Endothelial cell of umbilical vein (primary cell): ENCODE results near the gene HSH2D. TPM values are rescaled to one million over a fixed set of nuclear protein-coding genes. Genes with fewer than 3 reads are reported as not detected.

Source experiments
- BruUV-seq: library from RNA; stranded (reverse); fragments of 400-500 nt; replicated peaks from 2 replicates; lab custom pipeline; 2021; lab: Mats Ljungman, UMichigan
- CTCF ChIA-PET: fragments of 300-600, 350-600 bp; sonication (Branson Sonifier 250); formaldehyde crosslinking; loops from one replicate; lab custom pipeline; 2021; ENCODE audit warnings: antibody characterized with exemption, inconsistent platforms; lab: Charles Lee
- POLR2A ChIA-PET: fragments of 300-600, 350-600 bp; sonication (Branson Sonifier 250); formaldehyde crosslinking; loops from one replicate; lab custom pipeline; 2021; ENCODE audit warnings: antibody characterized with exemption, inconsistent platforms; lab: Charles Lee
- DNase-seq: peaks from one replicate; pipeline ENCODE4 v3.0.0-alpha.2; 2011; ENCODE audit warnings: low read depth, low spot score
- FAIRE-seq: peaks from 2 replicates; lab custom pipeline; 2011; peaks lifted over from hg19 to GRCh38; lab: Jason Lieb, UNC
- H2AFZ ChIP-seq: 2 replicates; pipeline ENCODE4 v1.6.0; 2012; ENCODE audit warnings: low read depth, low read length, control low read depth, inconsistent platforms
- H3K27ac ChIP-seq: 2 replicates; pipeline ENCODE4 v1.5.1; 2011; ENCODE audit warnings: low read depth, mild to moderate bottlenecking, control low read depth, low read length, moderate library complexity; ENCODE audit not compliant: insufficient read depth
- H3K27me3 ChIP-seq, 2 experiments: 2 replicates each; pipeline versions ENCODE4 v1.6.0 to v1.6.1; 2011; ENCODE audit warnings: low read length in 2 of 2, mixed read lengths in 1 of 2; ENCODE audit not compliant: control insufficient read depth in 2 of 2, insufficient read depth in 2 of 2
- H3K36me3 ChIP-seq, 2 experiments: 2 replicates in 1 of 2; 3 replicates in 1 of 2; pipeline ENCODE4 v1.5.1; 2011; ENCODE audit warnings: low read length in 2 of 2, mild to moderate bottlenecking in 1 of 2, moderate library complexity in 1 of 2; ENCODE audit not compliant: control insufficient read depth in 2 of 2, insufficient read depth in 2 of 2; ENCODE audit errors: extremely low read depth in 1 of 2
- H3K4me1 ChIP-seq: 3 replicates; pipeline ENCODE4 v1.5.1; 2011; ENCODE audit warnings: mild to moderate bottlenecking, low read length; ENCODE audit not compliant: control insufficient read depth, insufficient read depth; ENCODE audit errors: extremely low read depth
- H3K4me2 ChIP-seq: 2 replicates; pipeline ENCODE4 v1.6.1; 2011; ENCODE audit warnings: low read length, control low read depth, mixed read lengths; ENCODE audit not compliant: insufficient read depth
- H3K4me3 ChIP-seq, 3 experiments: fragments of 200-600 bp in 1 of 3; sonication (generic), shearing (Covaris generic) in 1 of 3; replicated peaks in 1 of 3; 2 replicates each; pipeline ENCODE4 v1.5.1; 2011 to 2016; ENCODE audit warnings: control low read depth in 3 of 3, low read length in 3 of 3, mild to moderate bottlenecking in 2 of 3, inconsistent platforms in 1 of 3, low read depth in 1 of 3, moderate library complexity in 1 of 3; ENCODE audit not compliant: insufficient read depth in 1 of 3
- H3K79me2 ChIP-seq: 2 replicates; pipeline ENCODE4 v1.6.0; 2012; ENCODE audit warnings: low read length, inconsistent platforms; ENCODE audit not compliant: control insufficient read depth, insufficient read depth
- H3K9ac ChIP-seq: replicated peaks from 2 replicates; pipeline ENCODE3; 2011; ENCODE audit warnings: low read length, control low read depth; ENCODE audit not compliant: insufficient read depth; ENCODE audit errors: extremely low read depth
- H3K9me1 ChIP-seq: replicated peaks from 3 replicates; pipeline ENCODE4 v1.6.0; 2011; ENCODE audit warnings: mild to moderate bottlenecking, low read length; ENCODE audit not compliant: control insufficient read depth, insufficient read depth; ENCODE audit errors: extremely low read depth
- H3K9me3 ChIP-seq: replicated peaks from 2 replicates; pipeline ENCODE4 v1.5.1; 2012; ENCODE audit warnings: low read length, inconsistent platforms; ENCODE audit not compliant: control insufficient read depth, insufficient read depth
- H4K20me1 ChIP-seq: replicated peaks from 2 replicates; pipeline ENCODE3; 2011; ENCODE audit warnings: mild to moderate bottlenecking, low read length; ENCODE audit not compliant: control insufficient read depth, insufficient read depth; ENCODE audit errors: extremely low read depth
- EZH2 ChIP-seq: IDR thresholded peaks from 2 replicates; pipeline ENCODE4 v1.6.1; 2012; ENCODE audit warnings: borderline replicate concordance, low read depth, mild to moderate bottlenecking, moderate library complexity, low read length, inconsistent platforms; ENCODE audit not compliant: severe bottlenecking
- FOS ChIP-seq: IDR thresholded peaks from 2 replicates; pipeline ENCODE4 v1.6.1; 2011; ENCODE audit warnings: mild to moderate bottlenecking, low read length, moderate library complexity, borderline replicate concordance; ENCODE audit not compliant: insufficient read depth
- GATA2 ChIP-seq: IDR thresholded peaks from 2 replicates; pipeline ENCODE4 v1.7.0; 2011; ENCODE audit warnings: low read depth, mild to moderate bottlenecking, moderate library complexity, mixed read lengths, low read length; ENCODE audit not compliant: insufficient read length, insufficient read depth
- JUN ChIP-seq: IDR thresholded peaks from 2 replicates; pipeline ENCODE4 v1.6.1; 2011; ENCODE audit warnings: borderline replicate concordance, low read depth; ENCODE audit not compliant: insufficient read length, insufficient read depth
- MAX ChIP-seq: IDR thresholded peaks from 2 replicates; pipeline ENCODE4 v1.6.1; 2011; ENCODE audit not compliant: insufficient read depth, insufficient read length
- MYC ChIP-seq: IDR thresholded peaks from one replicate; pipeline ENCODE4 v1.6.1; 2011; ENCODE audit warnings: mild to moderate bottlenecking, low read depth, low read length
- POLR2A ChIP-seq: IDR thresholded peaks from 2 replicates; pipeline ENCODE4 v1.6.1; 2012; ENCODE audit warnings: low read depth, mild to moderate bottlenecking, control low read depth, low read length
- POLR2AphosphoS5 ChIP-seq: IDR thresholded peaks from 2 replicates; pipeline ENCODE4 v1.6.1; 2012; ENCODE audit warnings: low read depth, mild to moderate bottlenecking, control low read depth, low read length, moderate library complexity; ENCODE audit not compliant: insufficient read depth
- dilution Hi-C: fragments of 300-500 bp; cut with MboI; formaldehyde crosslinking; loops from one replicate; pipeline ENCODE4 v1.15.0; 2019; ENCODE audit warnings: low sequenced_read_pairs; ENCODE audit not compliant: extremely low pct_ligation_motif_present
- intact Hi-C: fragments of 100-400 bp; cut with micrococcal nuclease; formaldehyde crosslinking; loops from one replicate; pipeline ENCODE4 v1.10.0; 2022
- polyA plus RNA-seq, 4 experiments: library from polyadenylated mRNA; depleted of rRNA in 3 of 4; stranded (reverse) in 3 of 4; unstranded in 1 of 4; fragments of >200 nt; gene quantifications; 2 replicates each; pipeline versions ENCODE4 v1.2.1 to v1.2.3, GENCODE V29; 2011 to 2012; ENCODE audit warnings: missing spikeins in 1 of 4
- total RNA-seq: library from RNA; stranded (reverse); gene quantifications from 2 replicates; pipeline ENCODE4 v1.2.3, GENCODE V29; 2021
- TF ChIP-seq, protein P1 (sequence below), 2 donors: IDR thresholded peaks; 1 replicate in 1 of 2; 2 replicates in 1 of 2; pipeline ENCODE4 v1.5.1; 2011; ENCODE audit warnings: low read length in 2 of 2, mild to moderate bottlenecking in 2 of 2, moderate library complexity in 2 of 2, control low read depth in 1 of 2, inconsistent platforms in 1 of 2, low read depth in 1 of 2; ENCODE audit not compliant: insufficient read depth in 1 of 2; ENCODE audit errors: extremely low read depth in 1 of 2

The HSH2D gene
- total and polyA plus RNA-seq, 2 donors (not counting 3 experiments of a cell fraction or from before 2014, with no cell fraction given), result not detected

DNA sequence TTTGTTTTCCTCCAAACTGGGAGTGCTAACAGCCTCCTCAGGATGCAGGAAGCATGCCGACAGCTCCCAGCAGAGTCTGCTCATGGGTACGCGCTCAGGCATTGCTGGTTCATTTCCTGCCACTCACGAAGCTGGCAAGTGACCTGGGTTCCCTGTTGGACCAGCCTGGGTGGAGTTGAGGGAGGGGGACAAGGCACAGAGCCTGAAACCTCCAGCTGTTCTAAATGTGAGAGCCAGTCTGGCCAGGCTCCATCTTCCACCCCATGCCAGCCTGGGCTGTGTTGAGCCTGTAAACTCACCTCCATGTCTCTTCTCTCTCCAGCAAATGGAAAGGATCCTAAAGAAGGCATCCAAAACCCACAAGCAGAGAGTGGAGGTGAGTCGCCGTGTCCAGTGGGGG, 46.7 kb downstream of the HSH2D start:
- dilution Hi-C loops, result no loop called here
- no TSS peak for BruUV-seq

More for the DNA sequence above, 46.7 kb downstream of the HSH2D start:
- Histone ChIP-seq H3K9ac (no peak overlapping the region), H4K20me1 (no peaks in the 10 kb centered on the region), H2AFZ (no peak overlapping the region), H3K27ac (no peak overlapping the region), H3K79me2 (peaks cover 26% of the 10 kb centered on the region), H3K9me1 (no peaks in the 10 kb centered on the region), H3K4me3 (no peak overlapping the region), H3K4me1 (peaks cover 6% of the 10 kb centered on the region), H3K27me3 (no peaks in the 10 kb centered on the region), H3K36me3 (peaks cover 2 to 35% of the 10 kb centered on the region in 2 experiments), H3K4me2 (no peak overlapping the region), H3K9me3 (no peaks in the 10 kb centered on the region)
- intact Hi-C loops, result no loop called here
- FAIRE-seq, result no peak
- TF ChIP-seq GATA2, result no peak
- TF ChIP-seq MAX, result no peak
- no peak for TF ChIP-seq MYC
- no peak for TF ChIP-seq POLR2AphosphoS5
- TF ChIP-seq FOS, result no peak
- TF ChIP-seq, protein P1, sequence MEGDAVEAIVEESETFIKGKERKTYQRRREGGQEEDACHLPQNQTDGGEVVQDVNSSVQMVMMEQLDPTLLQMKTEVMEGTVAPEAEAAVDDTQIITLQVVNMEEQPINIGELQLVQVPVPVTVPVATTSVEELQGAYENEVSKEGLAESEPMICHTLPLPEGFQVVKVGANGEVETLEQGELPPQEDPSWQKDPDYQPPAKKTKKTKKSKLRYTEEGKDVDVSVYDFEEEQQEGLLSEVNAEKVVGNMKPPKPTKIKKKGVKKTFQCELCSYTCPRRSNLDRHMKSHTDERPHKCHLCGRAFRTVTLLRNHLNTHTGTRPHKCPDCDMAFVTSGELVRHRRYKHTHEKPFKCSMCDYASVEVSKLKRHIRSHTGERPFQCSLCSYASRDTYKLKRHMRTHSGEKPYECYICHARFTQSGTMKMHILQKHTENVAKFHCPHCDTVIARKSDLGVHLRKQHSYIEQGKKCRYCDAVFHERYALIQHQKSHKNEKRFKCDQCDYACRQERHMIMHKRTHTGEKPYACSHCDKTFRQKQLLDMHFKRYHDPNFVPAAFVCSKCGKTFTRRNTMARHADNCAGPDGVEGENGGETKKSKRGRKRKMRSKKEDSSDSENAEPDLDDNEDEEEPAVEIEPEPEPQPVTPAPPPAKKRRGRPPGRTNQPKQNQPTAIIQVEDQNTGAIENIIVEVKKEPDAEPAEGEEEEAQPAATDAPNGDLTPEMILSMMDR (IDR thresholded peaks at IDR 0.05; ENCODE audit: extremely low read depth in 1 of 2, insufficient read depth in 1 of 2, low read depth in 1 of 2, low read length in 2 of 2), result no peak
- TF ChIP-seq EZH2, result no peak
- no peak for TF ChIP-seq POLR2A
- no peak for TF ChIP-seq JUN
- ChIA-PET POLR2A (no interaction called here), CTCF (no interaction called here)
- no peak for DNase-seq
